ENCODE results near the gene EDIL3. TPM values are rescaled to one million over a fixed set of nuclear protein-coding genes. Genes with fewer than 3 reads are reported as not detected.

EDIL3 gene
- total and polyA plus RNA-seq, 2 donors (not counting 3 experiments of a cell fraction or from before 2014, with no cell fraction given), result 9.1 to 28.8 TPM

DNA sequence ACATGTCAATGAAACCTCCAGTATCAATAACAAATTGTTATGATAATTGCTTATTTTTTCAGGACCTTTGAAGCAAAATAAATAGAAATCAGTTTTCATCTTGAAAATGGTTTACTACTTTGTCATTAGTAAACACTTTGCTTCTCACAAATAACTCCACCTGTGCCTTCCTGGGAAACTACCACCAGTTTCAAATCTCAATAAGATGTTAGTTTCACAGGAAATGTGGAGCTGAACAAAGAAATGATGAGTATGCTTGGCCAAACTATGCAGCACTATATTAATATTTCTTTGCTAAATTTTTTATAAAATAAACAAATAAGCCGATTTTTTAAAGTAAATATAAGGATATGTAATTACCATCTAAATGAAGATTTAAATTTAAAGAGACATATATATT is 442.5 kb downstream of the EDIL3 start:
- intact Hi-C loops (cut with micrococcal nuclease), result no loop called here
- Histone ChIP-seq H3K36me3 (ENCODE audit: control insufficient read depth in 2 of 2, extremely low read depth in 1 of 2, insufficient read depth in 2 of 2, low read length in 2 of 2) (no peaks in the 10 kb centered on the region), H3K27me3 (ENCODE audit: control insufficient read depth in 2 of 2, insufficient read depth in 2 of 2, low read length in 2 of 2) (no peaks in the 10 kb centered on the region), H3K79me2 (ENCODE audit: control insufficient read depth, insufficient read depth, low read length) (no peaks in the 10 kb centered on the region), H3K9ac (replicated peaks; ENCODE audit: extremely low read depth, insufficient read depth, low read length) (no peak overlapping the region), H3K4me2 (ENCODE audit: insufficient read depth, low read length) (no peak overlapping the region), H3K27ac (ENCODE audit: insufficient read depth, low read depth, low read length) (no peak overlapping the region), H3K4me3 (replicated peaks in 1 of 3; ENCODE audit: insufficient read depth in 1 of 3, low read depth in 1 of 3, low read length in 3 of 3) (no peak overlapping the region), H3K9me1 (replicated peaks; ENCODE audit: control insufficient read depth, extremely low read depth, insufficient read depth, low read length) (no peaks in the 10 kb centered on the region), H3K4me1 (ENCODE audit: control insufficient read depth, extremely low read depth, insufficient read depth, low read length) (no peaks in the 10 kb centered on the region), H3K9me3 (replicated peaks; ENCODE audit: control insufficient read depth, insufficient read depth, low read length) (no peaks in the 10 kb centered on the region), H2AFZ (ENCODE audit: low read depth, low read length) (no peak overlapping the region), H4K20me1 (replicated peaks; ENCODE audit: control insufficient read depth, extremely low read depth, insufficient read depth, low read length) (no peaks in the 10 kb centered on the region)
- FAIRE-seq (no peak), DNase-seq (ENCODE audit: low read depth, low spot score) (no peak)
- no TSS peak for BruUV-seq (replicated peaks)
- POLR2A ChIA-PET, result no interaction called here
- dilution Hi-C loops (cut with MboI; ENCODE audit: extremely low pct_ligation_motif_present, low sequenced_read_pairs), result no loop called here
- CTCF ChIA-PET, result interaction anchor here (1.6 to 1.8 kb wide), 2 partner anchors 14 kb away, joined by 4 to 6 read pairs; no protein-coding TSS in a partner anchor
- TF ChIP-seq, protein P1, sequence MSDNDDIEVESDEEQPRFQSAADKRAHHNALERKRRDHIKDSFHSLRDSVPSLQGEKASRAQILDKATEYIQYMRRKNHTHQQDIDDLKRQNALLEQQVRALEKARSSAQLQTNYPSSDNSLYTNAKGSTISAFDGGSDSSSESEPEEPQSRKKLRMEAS (IDR thresholded peaks at IDR 0.05; ENCODE audit: insufficient read depth, insufficient read length), result no peak
- TF ChIP-seq, protein P2, sequence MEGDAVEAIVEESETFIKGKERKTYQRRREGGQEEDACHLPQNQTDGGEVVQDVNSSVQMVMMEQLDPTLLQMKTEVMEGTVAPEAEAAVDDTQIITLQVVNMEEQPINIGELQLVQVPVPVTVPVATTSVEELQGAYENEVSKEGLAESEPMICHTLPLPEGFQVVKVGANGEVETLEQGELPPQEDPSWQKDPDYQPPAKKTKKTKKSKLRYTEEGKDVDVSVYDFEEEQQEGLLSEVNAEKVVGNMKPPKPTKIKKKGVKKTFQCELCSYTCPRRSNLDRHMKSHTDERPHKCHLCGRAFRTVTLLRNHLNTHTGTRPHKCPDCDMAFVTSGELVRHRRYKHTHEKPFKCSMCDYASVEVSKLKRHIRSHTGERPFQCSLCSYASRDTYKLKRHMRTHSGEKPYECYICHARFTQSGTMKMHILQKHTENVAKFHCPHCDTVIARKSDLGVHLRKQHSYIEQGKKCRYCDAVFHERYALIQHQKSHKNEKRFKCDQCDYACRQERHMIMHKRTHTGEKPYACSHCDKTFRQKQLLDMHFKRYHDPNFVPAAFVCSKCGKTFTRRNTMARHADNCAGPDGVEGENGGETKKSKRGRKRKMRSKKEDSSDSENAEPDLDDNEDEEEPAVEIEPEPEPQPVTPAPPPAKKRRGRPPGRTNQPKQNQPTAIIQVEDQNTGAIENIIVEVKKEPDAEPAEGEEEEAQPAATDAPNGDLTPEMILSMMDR (IDR thresholded peaks at IDR 0.05; ENCODE audit: extremely low read depth in 1 of 2, insufficient read depth in 1 of 2, low read depth in 1 of 2, low read length in 2 of 2), result no peak
- TF ChIP-seq MYC (IDR thresholded peaks at IDR 0.05; ENCODE audit: low read depth, low read length) (no peak), JUN (IDR thresholded peaks at IDR 0.05; ENCODE audit: borderline replicate concordance, insufficient read depth, insufficient read length, low read depth) (no peak), FOS (IDR thresholded peaks at IDR 0.05; ENCODE audit: borderline replicate concordance, insufficient read depth, low read length) (no peak), POLR2A (IDR thresholded peaks at IDR 0.05; ENCODE audit: low read depth, low read length) (no peak), POLR2AphosphoS5 (IDR thresholded peaks at IDR 0.05; ENCODE audit: insufficient read depth, low read depth, low read length) (no peak), GATA2 (IDR thresholded peaks at IDR 0.05; ENCODE audit: insufficient read depth, insufficient read length, low read depth, low read length) (no peak), EZH2 (IDR thresholded peaks at IDR 0.05; ENCODE audit: borderline replicate concordance, low read depth, low read length, severe bottlenecking) (no peak)
